Sigmoid colon (tissue), 7 donors: ENCODE results near the gene LYSMD2. TPM values are rescaled to one million over a fixed set of nuclear protein-coding genes. Genes with fewer than 3 reads are reported as not detected.

ENCODE experiments used
- DNase-seq: peaks from one replicate; pipeline ENCODE4 v3.0.0-alpha.2; 2019
- H3K27ac ChIP-seq, 4 donors: fragments of 200-600 bp; sonication (generic); one replicate each; pipeline ENCODE4 v1.5.1; 2016 to 2019; ENCODE audit warnings: mild to moderate bottlenecking in 1 of 4
- H3K27me3 ChIP-seq, 3 donors: fragments of 200-600 bp; sonication (generic); one replicate each; pipeline ENCODE4 v1.5.1; 2019; ENCODE audit warnings: mild to moderate bottlenecking in 1 of 3
- H3K36me3 ChIP-seq, 4 donors: fragments of 200-600 bp; sonication (generic); one replicate each; pipeline ENCODE4 v1.5.1; 2016 to 2019
- H3K4me1 ChIP-seq, 4 donors: fragments of 200-600 bp; sonication (generic); one replicate each; pipeline ENCODE4 v1.5.1; 2017 to 2019
- H3K4me3 ChIP-seq, 4 donors: fragments of 200-600 bp; sonication (generic); one replicate each; pipeline ENCODE4 v1.5.1; 2017 to 2019; ENCODE audit warnings: mild to moderate bottlenecking in 2 of 4, moderate library complexity in 1 of 4
- H3K9me3 ChIP-seq, 4 donors: fragments of 200-600 bp in 3 of 4; sonication (generic) in 3 of 4; one replicate each; pipeline versions ENCODE4 v1.5.1 to v1.6.1; 2013 to 2019
- CTCF ChIP-seq, 4 experiments: fragments of 450-650 bp in 3 of 4; fragments of 200-600 bp in 1 of 4; IDR thresholded peaks; one replicate each; pipeline ENCODE4 v1.5.1; 2016 to 2019; ENCODE audit warnings: antibody characterized with exemption in 4 of 4, mild to moderate bottlenecking in 3 of 4, moderate library complexity in 2 of 4
- EP300 ChIP-seq, 4 donors: sonication (generic); formaldehyde crosslinking; IDR thresholded peaks; one replicate each; pipeline ENCODE4 v1.6.1; 2017; ENCODE audit warnings: antibody characterized with exemption in 4 of 4
- POLR2A ChIP-seq, 2 donors: fragments of 450-650 bp; IDR thresholded peaks; one replicate each; pipeline ENCODE4 v1.6.1; 2016; ENCODE audit warnings: antibody characterized with exemption in 2 of 2, mild to moderate bottlenecking in 2 of 2, moderate library complexity in 2 of 2
- POLR2AphosphoS5 ChIP-seq, 4 donors: sonication (generic); formaldehyde crosslinking; IDR thresholded peaks; one replicate each; pipeline ENCODE4 v1.6.1; 2017; ENCODE audit warnings: antibody characterized with exemption in 4 of 4
- WGBS, 2 donors: extraction: QIAGEN DNeasy Blood & Tissue Kit; methylation state at CpG; one replicate each; pipeline ENCODE4 v1.1.7; 2013; 5-methylcytosine and 5-hydroxymethylcytosine counted together
- intact Hi-C: fragments of 100-400 bp; cut with DNase I; formaldehyde crosslinking; loops from one replicate; pipeline ENCODE4 v1.15.1; 2023
- polyA plus RNA-seq, 3 donors: library from polyadenylated mRNA; stranded (reverse); fragments of 200-250 nt; gene quantifications; one replicate each; pipeline ENCODE4 v1.2.3, GENCODE V29; 2013
- total RNA-seq, 4 donors: library from RNA; depleted of rRNA; stranded (reverse); fragments of >200 nt; gene quantifications; one replicate each; pipeline ENCODE4 v1.1.0, GENCODE V29; 2016
- donor health status: healthy with polysubstance abuse.
- donor health status: Bipolar disorder and iron deficiency.
- donor health status: healthy.

The LYSMD2 gene
- total and polyA plus RNA-seq, 7 donors, result 6.7 to 28.5 (median 15.8) TPM

DNA sequence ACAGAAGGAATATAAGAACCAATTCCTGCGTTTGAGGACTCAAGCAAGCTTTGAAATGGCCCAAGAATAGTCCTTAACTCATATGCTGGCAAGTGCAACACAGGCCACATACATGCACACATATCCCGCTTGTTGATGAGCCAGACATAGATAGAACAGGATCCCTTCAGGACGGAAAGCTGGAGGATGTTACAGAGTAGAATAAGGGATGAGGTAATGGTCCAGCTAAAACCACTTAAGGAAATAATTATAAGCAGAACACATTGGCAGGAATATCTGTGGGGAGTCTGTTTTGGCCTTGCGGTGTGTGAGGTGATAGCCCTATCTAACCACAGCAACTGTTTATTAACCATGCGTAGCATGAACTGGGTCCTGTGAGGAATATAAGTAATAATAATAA, 31.2 kb downstream of the LYSMD2 start:
- TF ChIP-seq POLR2A (IDR thresholded peaks at IDR 0.05) (no peak), POLR2AphosphoS5 (IDR thresholded peaks at IDR 0.05) (peak in 2 of 4 donors; percentile 6 to 23)
- 75 to 90% methylated on average over 5 of the region's 5 CpGs for WGBS, 2 donors
- Histone ChIP-seq H3K4me3 (no peak overlapping the region), H3K9me3 (no peaks in the 10 kb centered on the region), H3K27me3 (no peaks in the 10 kb centered on the region), H3K4me1 (peaks cover 0 to 29% (median 14%) of the 10 kb centered on the region in 4 donors), H3K27ac (peak overlapping the region in 3 of 4 donors; percentile 39 to 71 (median 53)), H3K36me3 (no peaks in the 10 kb centered on the region)
- intact Hi-C loops, result no loop called here
- no peak for DNase-seq

DNA sequence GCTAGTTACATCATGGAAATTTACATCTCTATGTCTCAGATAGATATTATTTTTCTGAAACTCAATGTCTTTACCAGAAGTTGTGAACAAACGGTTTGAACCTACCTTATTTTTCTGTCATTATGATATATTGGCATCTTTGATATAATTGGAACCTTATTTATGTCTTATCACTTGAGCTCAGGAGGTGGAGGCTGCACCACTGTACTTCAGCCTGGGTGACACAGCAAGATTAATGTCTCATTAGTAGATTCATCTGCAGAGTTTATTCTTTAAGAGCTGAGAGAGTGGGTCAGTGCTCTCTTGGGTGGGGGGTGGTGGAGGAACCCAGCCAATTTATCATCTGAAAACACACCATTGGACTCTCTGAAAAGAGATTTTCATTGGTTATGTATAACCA, 34.7 kb downstream of the LYSMD2 start:
- Histone ChIP-seq H3K4me3 (no peak overlapping the region), H3K4me1 (peaks cover 0 to 20% (median 7%) of the 10 kb centered on the region in 4 donors), H3K9me3 (no peaks in the 10 kb centered on the region), H3K36me3 (no peaks in the 10 kb centered on the region), H3K27ac (no peak overlapping the region), H3K27me3 (no peaks in the 10 kb centered on the region)
- 64 to 74% methylated on average over 1 of the region's 1 CpG for WGBS, 2 donors
- no peak for TF ChIP-seq CTCF (IDR thresholded peaks at IDR 0.05)
- no peak for TF ChIP-seq EP300 (IDR thresholded peaks at IDR 0.05)
- TF ChIP-seq POLR2AphosphoS5 (IDR thresholded peaks at IDR 0.05), result no peak
- no peak for TF ChIP-seq POLR2A (IDR thresholded peaks at IDR 0.05)
- intact Hi-C loops, result no loop called here
- no peak for DNase-seq

DNA sequence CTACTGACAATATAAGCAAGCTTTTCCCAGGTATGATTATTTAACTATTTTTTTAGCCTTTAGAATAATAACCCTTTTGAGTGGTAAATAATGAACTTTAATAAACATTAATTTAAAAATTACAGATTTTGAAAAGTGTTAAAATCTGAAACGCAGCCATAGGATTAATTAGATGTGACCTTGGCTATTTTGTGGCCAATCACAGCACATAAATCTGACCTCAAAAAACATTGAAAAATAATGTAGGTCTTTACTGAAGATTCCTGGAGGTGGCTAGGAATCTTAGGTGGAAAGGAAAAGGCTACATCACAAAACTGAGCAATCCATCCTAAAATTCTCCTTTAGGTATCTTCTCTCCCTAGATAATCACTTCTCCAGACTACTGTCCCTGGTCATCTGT, 38.1 kb downstream of the LYSMD2 start:
- intact Hi-C loops, result no loop called here
- Histone ChIP-seq H3K27me3 (no peaks in the 10 kb centered on the region), H3K4me3 (no peak overlapping the region), H3K27ac (no peak overlapping the region), H3K9me3 (no peaks in the 10 kb centered on the region), H3K36me3 (no peaks in the 10 kb centered on the region), H3K4me1 (no peaks in the 10 kb centered on the region)
- DNase-seq, result no peak
- TF ChIP-seq POLR2AphosphoS5 (IDR thresholded peaks at IDR 0.05), result no peak
- no peak for TF ChIP-seq CTCF (IDR thresholded peaks at IDR 0.05)
- no peak for TF ChIP-seq EP300 (IDR thresholded peaks at IDR 0.05)
- no peak for TF ChIP-seq POLR2A (IDR thresholded peaks at IDR 0.05)
- WGBS, 2 donors, result 78 to 90% methylated on average over 1 of the region's 1 CpG

DNA sequence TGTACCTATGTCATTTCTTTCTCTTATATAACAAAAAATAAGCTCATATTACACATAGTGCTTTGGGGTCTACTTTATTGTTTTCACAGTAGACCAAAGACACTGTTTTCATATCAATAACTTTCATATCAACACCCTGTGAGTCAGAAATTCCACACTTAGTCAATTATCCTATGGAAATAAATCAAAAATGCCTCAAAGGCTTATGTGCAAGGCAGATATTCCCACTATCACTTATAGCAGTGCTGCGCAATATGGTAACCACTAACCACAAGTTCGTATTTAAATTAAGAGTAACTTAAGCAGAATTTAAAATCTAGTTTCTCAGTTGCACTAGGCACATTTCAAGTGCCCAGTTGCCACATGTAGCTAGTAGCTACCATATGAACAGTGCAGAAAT, 40.3 kb downstream of the LYSMD2 start:
- H3K27me3 ChIP-seq, result no peaks in the 10 kb centered on the region
- WGBS, 2 donors, result 91 to 95% methylated on average over 2 of the region's 2 CpGs
- no peak for DNase-seq
- no peaks in the 10 kb centered on the region for H3K36me3 ChIP-seq
- H3K27ac ChIP-seq, result no peak overlapping the region
- no peaks in the 10 kb centered on the region for H3K4me1 ChIP-seq
- H3K4me3 ChIP-seq, result no peak overlapping the region
- TF ChIP-seq EP300 (IDR thresholded peaks at IDR 0.05), result no peak
- TF ChIP-seq POLR2A (IDR thresholded peaks at IDR 0.05), result no peak
- TF ChIP-seq CTCF (IDR thresholded peaks at IDR 0.05), result no peak
- TF ChIP-seq POLR2AphosphoS5 (IDR thresholded peaks at IDR 0.05), result no peak
- intact Hi-C loops, result no loop called here
- no peaks in the 10 kb centered on the region for H3K9me3 ChIP-seq

DNA sequence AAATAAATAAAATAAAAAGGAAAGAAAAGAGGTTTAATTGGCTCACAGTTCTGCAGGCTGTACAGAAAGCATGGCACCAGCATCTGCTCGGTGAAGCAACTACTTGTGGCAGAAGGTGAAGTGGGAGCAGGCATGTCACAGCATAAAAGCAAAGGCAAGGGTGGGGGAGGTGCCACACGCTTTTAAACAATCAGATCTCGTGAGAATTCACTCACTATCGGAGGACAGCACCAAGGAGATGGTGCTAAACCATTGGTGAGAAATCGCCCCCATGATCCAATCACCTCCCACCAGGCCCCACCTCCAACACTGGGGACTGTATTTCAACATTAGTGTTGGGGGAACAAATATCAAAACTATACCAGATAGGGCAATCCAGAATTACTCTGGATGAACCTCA, 40.9 kb downstream of the LYSMD2 start:
- intact Hi-C loops, result no loop called here
- Histone ChIP-seq H3K9me3 (no peaks in the 10 kb centered on the region), H3K4me3 (no peak overlapping the region), H3K27me3 (no peaks in the 10 kb centered on the region), H3K36me3 (no peaks in the 10 kb centered on the region), H3K27ac (no peak overlapping the region), H3K4me1 (no peaks in the 10 kb centered on the region)
- WGBS, 2 donors, result 88 to 91% methylated on average over 5 of the region's 5 CpGs
- TF ChIP-seq CTCF (IDR thresholded peaks at IDR 0.05), result no peak
- TF ChIP-seq POLR2AphosphoS5 (IDR thresholded peaks at IDR 0.05), result no peak
- no peak for TF ChIP-seq POLR2A (IDR thresholded peaks at IDR 0.05)
- no peak for TF ChIP-seq EP300 (IDR thresholded peaks at IDR 0.05)
- no peak for DNase-seq
